ENCODE results near the gene PLIN5.

The PLIN5 gene

DNA sequence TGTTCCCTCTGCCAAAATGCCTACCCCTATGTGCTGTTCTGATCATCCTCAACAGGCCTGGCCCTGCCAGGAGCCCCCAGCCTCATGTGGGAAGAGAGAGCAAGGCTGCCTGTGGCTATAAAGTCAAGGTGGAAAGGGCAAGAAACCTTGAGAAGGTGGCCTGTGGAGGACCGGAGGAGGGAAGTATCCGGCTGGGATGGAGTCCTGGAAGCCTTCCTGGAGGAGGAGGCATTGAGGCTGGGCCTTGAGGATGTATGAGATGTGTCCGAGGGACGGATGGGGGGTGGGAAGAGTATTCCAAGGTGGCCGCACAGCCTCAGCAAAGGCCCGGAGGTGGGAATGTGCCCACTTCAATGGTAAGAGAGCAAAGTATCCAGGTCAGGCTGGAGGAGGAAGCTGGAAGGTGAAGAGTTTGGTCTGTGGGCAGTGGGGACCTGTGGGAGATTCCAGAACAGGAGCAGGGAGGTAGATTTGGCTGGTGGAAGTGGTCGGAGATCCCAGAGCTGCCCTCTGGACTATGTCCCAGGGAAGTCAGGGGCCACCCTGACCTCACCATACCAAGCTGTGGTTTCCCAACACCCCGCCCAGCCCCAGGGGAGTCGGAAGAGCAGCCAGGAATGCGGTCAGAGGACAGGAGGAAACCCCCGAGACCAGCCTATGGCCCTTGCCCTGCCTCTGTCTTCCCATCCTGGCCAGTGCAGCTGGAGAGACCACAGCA, 13.7 kb downstream of the PLIN5 start:
- no peak for DNase-seq

DNA sequence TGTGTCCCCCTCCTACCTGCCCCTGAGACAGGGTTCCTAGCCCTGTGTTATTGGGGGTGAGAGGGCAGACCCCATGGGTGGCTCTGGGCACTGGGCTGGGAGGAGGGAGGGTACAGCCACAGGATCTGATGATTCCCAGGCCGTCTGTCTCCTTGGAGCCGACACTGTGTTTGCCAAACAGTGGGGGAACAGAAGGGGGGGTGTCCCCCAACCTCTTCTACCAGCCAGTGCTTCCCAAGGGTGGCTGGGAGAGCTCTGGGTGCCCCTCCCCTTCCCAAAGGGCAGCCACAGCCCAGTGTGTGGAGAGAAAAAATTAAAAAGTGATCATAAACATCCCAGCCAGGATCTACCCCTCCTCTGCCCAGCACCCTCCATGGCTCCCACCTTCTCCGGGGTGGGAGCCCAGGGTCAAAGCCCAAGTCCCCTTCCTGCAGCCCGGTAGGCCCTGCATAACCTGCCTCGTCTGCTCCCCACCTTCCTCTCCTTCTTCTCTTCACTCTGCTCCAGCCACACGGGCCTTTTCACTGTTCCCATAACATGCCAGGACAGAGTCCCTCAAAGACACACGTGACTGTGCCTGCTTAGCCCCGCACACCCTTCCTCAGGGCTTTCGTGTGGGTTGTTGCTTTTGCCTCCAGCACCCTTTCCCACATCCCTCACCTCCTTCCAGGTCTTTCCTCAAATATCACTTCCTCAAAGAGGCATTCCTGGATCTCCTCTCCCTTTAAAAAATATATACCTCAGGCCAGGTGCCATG, 15.3 kb downstream of the PLIN5 start:
- DNase-seq, result no peak

DNA sequence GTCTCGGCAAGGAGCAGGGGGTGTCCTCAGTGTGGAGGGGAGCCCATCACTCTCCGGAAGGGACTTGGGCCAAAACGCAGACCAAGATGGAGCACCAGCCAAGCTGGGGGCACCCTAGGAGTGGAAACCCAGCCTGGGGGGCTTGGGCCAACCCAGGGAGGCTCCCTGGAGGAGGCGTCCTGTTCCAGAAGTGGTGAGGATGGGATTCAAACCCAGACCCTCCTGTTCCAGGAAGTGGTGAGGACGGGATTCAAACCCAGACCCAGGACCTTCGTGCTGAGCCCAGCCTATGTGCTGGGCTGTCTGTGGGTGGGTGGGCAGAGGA, 15.9 kb downstream of the PLIN5 start:
- no peak for DNase-seq

DNA sequence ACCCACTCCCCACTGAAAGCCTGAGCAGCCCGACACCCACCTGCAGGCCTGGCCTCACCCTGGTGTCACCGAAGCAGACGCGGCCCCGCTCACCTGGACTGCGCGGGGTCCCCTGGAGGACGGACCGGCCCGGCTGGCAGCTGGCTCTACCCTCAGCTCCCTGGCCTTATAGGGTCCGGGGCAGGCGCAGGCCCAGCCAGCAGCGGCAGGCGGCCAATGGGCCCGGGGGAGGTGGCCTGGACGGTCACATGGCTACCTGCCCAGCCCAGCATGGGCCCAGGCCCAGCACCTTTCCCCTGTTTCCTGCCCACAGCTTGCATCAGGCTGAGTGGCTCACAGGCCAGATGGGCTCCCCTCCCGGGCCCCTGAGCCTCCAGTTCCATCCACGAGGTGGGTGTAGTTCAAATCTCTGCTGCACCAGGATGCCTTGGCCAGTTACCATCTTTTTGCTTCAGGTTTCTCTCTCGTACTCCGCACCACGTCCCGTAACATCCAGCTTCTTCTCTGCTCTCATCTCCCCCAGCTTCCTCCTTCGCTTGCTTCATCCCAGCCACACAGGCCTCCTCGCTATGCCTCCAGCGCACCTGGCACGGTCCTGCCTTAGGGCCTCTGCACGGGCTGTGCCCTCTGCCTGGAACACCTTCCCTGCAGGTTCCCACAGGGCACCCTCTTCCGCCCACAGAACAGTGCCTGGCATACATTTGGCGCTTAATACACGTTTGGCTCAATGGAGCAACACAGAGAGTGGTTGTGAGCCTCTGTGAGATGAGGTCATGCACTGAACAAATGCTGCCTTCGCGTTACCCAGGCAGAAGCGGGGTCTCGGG, 16.5 kb downstream of the PLIN5 start, which contains the start of gene PLIN4:
Gene PLIN4, minus strand, starts transcription at position 142 of the 827 bp plus-strand sequence. CDS start 214 bp downstream, outside the sequence.
- no peak for DNase-seq

DNA sequence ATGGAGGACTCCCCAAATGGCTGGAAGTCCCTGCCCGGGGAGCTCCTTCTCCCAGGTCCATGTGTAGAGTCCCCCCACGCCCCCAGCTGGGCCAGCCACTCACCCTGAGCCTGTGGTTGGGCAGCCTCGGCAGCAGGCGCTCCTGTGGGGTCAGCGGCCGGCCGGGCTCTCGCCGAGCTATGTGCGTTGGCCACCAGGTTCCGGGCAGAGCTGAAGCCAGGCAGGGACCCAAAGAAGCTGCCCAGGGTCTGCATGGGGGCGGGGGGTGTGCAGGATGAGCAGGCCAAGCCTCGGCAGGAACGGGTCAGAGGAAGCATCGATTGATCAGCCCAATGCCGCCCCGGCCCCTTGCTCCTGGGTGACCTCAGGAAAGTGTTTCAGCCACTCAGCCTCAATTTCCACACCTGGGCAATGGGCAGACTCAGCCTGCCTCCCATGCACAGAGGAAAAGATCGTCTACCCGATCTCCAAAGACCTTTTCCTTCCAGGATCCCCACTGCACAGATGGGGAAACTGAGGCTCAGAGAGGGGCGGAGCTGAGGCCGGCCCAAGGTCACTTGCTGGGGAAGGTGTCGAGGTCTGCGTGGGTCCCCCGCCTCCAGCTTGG, 17.5 kb downstream of the PLIN5 start:
- no peak for DNase-seq

DNA sequence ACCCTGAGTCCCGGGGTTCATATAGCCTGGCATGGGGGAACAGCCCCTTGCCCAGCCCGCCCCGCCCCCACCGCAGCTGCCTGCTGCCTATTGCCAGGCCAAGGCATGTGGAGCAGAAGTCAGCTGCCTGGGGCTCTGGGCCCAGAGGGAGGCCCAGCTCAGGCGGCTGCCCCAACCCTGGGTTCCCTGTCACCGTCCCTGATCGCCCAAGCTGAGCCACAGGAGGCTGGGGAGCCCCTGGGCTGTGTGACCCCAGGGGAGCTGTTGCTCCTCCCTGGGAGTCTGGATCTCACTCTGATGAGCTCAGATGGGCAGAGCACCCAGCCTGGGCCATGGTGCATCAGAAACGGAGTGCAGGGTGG, 18.1 kb downstream of the PLIN5 start:
- DNase-seq, result no peak

DNA sequence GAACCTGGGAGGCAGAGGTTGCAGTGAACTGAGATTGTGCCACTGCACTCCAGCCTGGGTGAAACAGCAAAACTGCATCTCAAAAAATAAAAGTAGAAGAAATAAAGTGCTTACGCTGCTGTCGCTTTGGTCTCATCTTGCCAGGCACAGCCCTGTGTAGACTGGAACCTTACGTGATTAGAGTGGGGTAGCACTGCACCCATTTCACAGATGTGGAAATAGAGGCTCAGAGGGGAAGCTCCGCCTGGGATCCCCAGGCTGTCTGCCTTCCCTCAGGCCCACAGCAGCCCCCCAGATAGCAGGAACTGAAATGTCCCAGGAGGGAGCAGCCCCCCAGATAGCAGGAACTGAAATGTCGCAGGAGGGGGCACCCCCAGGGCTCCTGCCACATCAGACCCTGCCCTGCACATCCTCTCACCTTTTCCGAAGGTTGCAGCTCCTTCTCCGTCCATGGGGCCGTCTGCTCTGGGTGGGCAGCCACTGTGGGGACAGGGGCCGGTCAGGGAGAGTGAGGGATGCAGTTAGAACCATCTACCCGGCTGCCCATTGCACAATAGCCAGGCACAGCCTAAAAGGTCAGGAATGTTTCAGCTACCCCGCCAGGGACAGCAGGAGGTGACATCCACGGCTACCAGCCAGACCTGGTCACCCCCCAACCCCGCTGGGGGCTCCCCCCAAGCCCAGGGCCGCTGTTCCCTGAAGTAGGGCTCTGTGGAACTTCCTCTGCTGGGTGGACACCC, 18.7 kb downstream of the PLIN5 start:
- no peak for DNase-seq

DNA sequence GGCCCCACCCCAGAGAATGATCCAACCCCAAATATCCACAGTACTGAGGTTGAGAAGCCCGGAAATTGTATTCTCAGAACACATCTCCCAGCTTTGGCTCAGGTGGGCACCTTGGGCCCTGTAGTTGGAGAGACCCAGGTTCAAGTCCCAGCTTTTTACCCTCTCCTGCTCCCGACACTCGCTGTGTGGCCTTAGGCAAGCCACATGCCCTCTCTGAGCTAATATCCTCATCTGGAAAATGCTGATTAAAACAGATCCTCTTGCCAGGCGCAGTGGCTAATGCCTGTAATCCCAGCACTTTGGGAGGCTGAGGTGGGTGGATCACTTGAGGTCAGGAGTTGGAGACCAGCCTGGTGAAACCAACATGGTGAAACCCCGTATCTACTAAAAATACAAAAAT, 19.3 kb downstream of the PLIN5 start:
- no peak for DNase-seq

DNA sequence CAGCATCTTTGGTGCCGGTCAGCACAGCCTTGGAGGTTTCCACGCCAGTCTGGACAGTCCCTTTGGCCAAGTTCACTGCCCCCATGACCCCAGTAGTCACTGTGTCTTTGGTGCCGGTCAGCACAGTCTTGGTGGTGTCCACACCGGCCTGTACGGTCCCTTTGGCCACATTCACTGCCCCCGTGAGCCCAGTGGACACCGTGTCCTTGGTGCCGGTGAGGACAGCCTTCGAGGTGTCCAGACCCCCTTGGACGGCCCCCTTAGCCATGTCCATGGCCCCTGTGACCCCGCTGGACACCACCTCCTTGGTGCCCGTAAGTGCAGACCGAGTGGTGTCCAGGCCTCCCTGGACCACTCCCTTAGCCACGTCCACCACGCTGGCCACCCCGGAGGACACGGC, 21.8 kb downstream of the PLIN5 start:
- no peak for DNase-seq

DNA sequence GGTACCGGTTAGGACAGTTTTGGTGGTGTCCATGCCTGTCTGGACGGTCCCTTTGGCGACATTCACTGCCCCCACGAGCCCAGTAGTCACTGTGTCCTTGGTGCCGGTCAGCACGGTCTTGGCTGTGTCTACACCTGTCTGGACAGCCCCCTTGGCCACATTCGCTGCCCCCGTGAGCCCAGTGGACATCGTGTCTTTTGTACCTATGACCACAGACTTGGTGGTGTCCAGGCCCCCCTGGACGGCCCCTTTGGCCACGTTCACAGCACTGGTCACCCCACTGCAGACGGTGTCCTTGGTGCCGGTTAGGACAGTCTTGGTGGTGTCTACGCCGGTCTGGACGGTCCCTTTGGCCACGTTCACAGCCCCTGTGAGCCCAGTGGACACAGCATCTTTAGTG, 23.0 kb downstream of the PLIN5 start:
- DNase-seq, result no peak

DNA sequence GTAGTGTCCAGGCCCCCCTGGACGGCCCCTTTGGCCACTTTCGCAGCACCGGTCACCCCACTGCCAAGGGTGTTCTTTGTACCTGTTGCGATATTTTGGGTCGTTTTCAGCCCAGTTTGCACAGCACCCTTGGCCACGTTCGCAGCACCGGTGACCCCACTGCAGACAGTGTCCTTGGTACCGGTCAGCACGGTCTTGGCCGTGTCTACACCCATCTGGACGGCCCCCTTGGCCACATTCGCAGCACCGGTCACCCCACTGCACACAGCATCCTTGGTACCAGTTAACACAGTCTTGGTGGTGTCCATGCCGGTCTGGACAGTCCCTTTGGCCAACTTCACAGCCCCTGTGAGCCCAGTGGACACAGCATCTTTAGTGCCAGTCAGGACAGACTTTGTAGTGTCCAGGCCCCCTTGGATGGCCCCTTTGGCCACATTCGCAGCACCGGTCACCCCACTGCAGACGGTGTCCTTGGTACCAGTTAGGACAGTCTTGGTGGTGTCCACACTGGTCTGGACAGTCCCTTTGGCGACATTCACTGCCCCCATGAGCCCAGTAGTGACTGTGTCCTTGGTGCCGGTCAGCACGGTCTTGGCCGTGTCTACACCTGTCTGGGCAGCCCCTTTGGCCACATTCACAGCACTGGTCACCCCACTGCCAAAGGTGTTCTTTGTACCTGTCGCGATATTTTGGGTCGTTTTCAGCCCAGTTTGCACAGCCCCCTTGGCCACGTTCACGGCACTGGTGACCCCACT, 23.5 kb downstream of the PLIN5 start:
- DNase-seq, result no peak

DNA sequence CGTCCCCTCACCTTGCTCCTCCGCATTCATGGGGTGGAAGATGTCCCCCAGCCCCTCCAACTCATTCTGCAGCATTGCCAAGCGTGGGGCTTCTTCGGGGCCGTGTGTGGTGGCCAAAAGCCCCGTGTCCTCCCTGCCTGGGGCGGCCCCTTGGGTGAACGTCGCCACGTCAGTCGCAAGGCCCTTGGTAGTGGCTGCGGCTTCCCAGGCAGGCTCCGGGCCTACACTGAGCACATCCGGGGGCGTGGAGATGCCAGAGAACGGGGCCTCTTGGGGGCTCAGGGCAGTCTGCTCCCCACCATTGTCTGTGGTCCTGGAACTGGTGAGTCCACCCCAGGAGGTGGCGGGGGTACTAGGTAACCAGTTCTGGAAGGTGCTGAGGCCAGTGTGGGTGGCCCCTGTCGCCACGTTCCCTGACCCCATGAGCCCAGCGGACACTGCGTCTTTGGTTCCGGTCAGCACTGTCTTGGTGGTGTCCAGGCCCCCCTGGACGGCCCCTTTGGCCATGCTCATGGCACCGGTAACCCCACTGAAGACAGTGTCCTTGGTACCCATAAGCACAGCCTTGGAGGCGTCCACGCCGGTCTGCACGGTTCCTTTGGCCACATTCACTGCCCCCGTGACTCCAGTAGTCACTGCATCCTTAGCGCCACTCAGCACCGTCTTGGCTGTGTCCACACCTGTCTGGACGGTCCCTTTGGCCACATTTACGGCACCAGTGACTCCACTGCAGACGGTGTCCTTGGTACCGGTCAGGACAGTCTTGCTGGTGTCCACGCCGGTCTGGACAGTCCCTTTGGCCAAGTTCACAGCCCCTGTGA, 24.4 kb downstream of the PLIN5 start:
- DNase-seq, result no peak

DNA sequence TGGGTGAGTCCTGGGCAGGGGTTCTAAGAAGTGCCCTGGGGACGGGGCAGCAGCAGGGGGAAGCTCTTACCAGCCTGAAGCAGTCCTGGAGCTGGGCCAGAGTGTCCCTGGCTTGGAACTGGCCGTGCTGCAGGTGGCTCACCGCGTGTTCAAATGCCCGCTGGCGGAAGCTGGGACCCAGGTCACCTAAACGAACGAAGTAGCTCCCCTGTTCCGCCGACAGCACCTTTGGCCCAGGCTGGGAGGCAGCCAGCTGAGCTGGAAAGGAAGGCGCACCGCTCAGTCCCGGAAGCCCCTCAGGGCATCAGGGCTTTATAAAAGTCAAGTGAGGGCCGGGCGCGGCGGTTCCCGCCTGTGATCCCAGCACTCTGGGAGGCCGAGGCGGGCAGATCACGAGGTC, 26.3 kb downstream of the PLIN5 start:
- DNase-seq, result no peak

DNA sequence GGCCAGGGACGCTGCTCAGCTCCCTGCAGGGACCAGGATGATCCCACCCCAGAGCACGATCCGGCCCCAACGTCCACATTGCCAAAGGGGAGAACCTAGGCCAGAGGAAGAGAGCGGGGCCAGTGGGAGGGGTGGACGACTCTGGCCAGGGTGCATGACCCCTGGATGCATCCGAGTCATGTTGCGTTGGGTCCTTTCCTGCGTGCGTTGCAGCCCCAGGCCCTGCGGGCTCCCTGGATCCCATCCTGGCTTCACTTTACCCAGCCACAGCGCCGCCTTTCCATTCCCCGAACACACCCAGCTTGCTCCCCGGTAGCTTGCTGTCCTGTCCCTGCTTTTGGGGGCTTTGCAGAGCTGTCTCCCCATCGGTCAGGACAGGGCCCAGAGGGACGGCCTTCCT, 27.2 kb downstream of the PLIN5 start:
- DNase-seq, result no peak

DNA sequence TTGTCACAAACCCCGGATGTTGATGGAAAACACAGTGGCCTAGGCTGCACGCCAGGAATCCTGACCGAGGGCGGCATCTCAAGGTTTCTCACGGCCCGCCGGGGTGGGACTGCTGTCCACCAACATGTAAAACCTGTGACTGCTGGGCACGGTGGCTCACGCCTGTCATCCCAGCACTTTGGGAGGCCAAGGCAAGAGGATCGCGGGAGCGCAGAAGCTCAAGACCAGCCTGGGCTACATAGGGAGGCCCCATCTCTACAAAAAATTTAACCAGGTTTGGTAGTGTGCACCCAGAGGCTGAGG, 27.9 kb downstream of the PLIN5 start:
- no peak for DNase-seq

DNA sequence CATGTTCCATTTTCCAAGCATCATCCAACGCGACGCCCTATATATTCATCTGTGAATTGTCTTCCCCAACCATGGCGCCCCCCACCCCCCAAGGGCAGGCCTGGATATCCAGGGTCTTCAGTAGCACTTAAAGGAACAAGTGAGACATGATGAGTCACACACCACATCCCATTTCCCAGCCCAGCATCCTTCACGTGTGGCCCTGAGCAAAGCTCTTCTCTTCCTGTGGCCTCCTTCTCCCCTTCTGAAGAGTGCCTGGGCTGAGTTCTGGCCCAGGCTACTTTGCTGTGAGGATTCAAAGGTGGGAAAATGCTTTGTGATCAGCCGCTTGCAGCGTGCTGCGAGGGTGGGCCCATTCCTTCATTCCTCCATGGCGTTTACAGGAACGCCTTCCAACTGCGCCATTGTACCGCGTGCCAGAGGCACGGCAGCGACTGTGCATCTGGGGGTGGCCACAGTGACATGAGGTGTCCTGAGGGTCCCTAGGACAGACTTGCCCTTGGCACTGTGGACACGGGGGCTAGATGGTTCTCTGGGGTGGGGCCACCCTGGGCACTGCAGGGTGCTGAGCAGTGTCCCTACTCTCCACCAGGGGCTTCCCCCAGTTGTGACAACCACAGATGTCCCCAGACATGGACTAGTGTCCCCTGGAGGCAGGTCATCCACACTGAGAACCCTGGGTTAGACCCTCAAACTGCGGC, 28.4 kb downstream of the PLIN5 start:
- no peak for DNase-seq

DNA sequence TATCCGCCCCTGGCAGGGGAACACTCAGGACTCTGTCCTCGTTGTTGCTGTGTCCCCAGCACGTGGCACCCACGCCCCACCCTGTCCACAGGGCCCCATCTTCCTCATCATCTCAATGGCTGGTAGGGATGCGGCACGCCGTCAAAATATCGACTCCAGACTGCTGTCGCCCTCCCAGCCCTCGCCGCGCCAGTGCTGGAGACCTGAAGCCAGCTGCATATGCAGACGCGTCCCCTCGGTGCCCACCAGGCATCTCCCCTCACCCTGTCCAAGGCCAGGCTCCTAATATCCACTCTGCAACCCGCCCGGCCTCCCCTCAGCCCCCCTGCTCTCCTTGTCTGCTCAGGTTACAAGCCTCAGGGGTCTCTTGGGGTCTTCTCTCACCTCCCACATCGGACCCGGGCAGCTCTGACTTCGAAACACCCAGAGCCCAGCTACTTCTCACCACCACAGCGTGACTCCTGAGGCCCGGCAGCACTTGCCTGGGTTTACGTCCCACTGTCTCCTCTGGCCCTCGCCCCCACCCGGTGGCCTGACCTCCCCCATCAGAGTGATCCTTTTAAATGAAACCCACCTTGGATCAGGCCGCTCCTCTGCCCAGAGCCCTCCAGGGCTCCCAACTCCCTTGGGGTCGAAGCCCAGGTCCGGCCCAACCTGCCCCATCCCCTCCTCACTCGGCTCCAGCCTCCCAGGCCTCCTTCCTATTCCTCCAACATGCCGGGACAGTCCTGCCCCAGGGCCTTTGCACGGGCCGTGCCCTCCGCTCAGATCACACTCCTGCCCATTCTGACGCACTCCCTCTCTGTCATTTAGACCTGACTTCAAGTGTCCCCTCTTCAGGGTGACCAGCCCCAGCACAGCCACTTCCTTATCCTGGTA, 29.2 kb downstream of the PLIN5 start:
- no peak for DNase-seq

DNA sequence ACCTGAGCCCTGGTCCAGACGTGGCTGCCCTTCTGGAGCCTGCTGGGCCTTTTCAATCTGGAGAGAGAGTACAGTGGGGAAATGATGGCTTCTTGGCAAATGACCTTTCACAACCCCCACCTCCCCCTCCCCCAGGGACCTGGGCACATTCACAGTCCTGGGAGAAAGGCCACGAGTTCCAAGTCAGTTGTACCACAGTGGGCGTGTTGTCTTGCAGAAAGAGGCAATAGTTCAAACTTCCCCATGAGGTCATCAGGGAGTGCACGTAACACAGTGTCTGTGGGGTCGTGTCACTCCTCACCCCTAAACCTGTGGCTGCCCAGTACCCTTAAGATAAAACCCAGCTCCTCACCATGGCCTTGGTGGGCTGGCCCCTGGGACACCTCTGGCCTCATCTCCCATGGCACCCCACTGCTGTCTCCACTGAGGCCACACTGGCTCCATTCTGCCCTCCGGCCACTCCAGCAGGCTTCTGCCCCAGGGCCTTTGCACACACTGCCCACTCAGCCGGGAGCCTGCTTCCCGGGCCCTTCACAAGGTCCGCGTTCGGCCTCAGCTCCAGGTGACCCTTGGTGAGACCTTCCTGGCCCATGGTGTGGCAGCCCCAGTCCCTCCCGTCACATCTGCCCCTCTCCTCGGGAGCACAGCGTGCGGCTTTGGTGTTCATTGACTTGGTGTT, 30.0 kb downstream of the PLIN5 start:
- DNase-seq, result no peak

DNA sequence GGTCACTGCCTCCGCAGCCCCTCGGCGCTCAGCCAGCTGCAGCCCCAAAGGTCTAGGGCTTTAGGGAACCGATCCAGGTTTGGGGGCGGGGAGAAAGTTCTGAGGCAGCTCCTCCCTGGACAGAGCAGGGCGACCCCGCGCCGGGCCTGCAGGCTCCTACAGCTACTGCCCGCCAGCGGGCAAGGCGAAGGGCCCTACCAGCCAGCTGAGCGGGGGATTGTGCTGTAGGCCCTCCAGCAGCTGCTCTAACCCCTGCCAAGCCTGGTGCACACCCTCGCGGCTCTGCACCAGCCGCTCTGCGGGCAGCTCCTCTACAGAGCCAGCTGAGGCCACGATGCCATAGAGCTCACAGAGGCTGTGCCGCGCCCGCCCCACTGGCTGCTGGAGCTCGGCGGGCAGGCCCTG, 30.7 kb downstream of the PLIN5 start:
- peak; percentile 22 for DNase-seq

All from eye (tissue), 1 donor.